NCI-H1694 (cell line): ENCODE measurements around the gene MEOX2.

Experiments used
- DNase-seq: peaks from one replicate; lab custom pipeline; 2025; lab: John Stamatoyannopoulos, UW

MEOX2 gene

GRCh38 chr7:15610503-15610902, 76.0 kb downstream of the MEOX2 start:
- DNase-seq = no peak

DNA sequence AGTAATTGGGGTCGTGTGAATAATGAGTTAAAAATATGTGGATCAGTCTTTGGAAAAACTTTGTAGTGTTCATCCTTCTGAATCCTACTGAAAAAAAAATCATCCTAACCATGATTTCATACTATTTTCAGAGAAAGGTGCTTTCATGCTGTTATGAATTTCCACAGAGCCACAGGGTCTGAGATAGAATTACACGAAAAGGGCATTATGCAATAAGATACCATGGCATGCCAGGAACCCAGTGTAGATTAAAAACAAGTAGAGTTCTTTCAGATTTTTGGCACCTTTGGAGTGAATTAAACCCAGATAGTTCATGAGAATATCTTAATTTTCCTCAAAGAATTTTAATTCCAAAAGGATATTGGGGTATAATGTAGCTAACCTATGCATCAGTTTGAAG, 77.2 kb downstream of the MEOX2 start:
- no peak for DNase-seq

- peak; percentile 1 for DNase-seq
These were observed 78.8 kb downstream of the MEOX2 start for GRCh38 chr7:15607529-15608210.

DNA sequence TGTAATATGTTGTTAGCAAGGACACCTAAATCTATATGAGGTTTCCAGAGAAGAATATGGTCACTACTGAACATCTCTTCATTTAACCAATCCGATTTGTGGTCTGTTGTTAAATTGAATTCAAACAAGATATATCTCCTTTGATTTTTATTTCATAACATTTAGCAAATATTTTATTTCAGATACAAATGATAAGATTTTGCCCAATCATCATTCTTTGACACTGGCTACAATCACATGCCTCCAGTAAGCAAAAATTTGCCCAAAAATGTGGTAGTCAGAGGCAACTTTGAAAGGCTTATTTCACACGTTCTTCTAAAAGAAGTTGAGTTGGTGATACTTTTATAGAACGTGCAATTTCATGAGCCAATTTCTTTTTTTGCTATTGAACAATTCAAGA, 79.9 kb downstream of the MEOX2 start:
- DNase-seq = no peak

GRCh38 chr7:15604166-15604565, 82.3 kb downstream of the MEOX2 start:
- DNase-seq = no peak

GRCh38 chr7:15603124-15603523, 83.4 kb downstream of the MEOX2 start:
- no peak for DNase-seq

- peak; percentile 64 for DNase-seq
These were observed 84.2 kb downstream of the MEOX2 start for GRCh38 chr7:15602236-15602635.

DNA sequence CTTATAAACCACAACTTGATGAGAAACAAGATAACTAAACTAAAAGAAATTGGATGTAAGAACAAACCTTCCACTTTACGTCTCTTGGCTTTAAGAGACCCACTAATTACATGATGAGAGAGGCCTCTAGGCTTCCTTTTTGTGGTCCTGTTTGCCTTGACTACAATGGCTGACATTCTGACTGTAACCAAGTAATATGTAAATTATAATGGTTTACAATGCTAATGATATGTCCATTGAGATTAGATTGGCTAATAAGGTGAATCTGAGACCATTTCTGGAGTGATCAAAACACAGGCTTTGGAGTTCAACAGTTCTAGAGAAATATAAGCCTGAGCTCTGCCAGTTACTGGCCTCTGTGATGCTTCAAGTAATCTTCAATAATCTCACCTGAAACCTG, 85.3 kb downstream of the MEOX2 start:
- DNase-seq = no peak

DNA sequence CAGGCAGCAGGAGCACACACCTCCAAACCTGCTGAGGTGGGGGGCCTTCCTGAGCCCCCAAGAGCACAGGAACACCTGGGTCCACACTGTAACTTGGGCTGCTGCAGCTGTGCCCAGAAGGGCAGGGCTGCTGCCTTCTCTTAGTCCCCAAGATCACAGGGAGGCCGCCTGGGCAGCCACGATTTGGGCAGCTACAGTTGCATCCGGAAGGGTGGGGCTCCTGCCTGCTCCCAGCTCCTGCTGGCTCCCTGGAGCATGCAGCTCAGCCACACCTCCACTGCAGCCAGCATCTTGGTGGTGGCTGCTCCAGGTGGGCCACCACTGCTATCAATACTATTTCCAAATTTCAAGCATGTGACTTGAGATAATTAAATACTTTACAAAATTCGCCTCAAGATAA, 86.2 kb downstream of the MEOX2 start:
- no peak for DNase-seq

- DNase-seq = no peak
These were observed 92.0 kb downstream of the MEOX2 start for GRCh38 chr7:15594461-15594860.

DNA sequence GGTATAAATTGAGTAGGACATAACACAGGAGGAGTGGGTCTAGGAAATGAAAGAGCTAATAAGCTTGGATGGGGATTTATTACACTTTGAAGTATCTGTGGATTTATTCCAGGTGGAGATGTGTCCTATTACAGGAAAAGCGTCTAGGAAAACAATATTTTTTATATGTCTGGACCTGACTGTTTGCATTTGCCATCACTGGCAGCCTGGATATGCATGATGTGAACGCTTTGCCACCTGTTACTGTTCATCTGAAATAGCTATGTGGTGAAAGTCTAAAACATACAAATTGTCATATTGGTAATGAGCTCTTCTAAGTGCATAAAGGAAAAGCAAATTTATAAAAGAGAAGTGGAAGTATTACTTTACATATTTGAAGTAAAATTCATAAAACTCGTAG, 93.1 kb downstream of the MEOX2 start:
- DNase-seq = no peak

DNA sequence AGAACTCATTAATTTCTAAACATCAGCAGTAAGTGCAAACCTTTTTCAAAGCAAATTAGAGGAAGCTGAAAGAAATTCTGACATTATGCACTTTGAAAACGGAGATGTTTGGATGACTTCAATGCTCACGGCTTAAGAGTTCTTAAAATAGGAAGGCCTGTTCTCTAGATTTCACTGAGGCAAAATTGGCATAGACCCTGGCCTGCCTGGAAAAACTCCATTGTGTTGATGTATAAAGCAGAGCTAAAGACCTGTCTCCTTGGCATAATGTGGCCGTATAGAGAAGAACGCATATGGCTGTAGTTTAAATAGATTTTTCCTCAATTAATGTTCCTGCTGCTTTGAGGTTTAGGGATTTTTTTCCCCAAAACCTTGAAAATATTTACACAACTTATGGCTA, 100.2 kb downstream of the MEOX2 start:
- no peak for DNase-seq

- DNase-seq = no peak
These were observed 101.9 kb downstream of the MEOX2 start for GRCh38 chr7:15584575-15584974.

DNA sequence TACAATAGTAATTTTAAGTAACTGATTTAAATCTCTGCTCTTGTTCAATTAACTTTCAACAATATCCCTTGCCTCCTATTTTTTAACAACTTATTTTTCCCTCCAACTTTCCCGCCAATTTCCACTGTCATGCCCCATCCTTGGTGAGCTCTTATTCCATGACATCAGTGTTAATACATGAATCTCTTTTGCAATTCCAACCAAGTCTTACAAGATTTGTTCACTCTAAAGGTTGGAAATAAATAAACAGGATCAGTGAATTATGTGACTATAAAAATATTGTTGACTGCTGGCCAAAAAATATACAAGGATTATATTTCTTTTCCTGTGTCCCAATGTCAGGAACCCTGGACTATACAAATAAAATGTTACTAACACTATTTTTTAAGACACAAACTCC, 103.7 kb downstream of the MEOX2 start:
- DNase-seq = no peak

GRCh38 chr7:15581352-15581951, 105.0 kb downstream of the MEOX2 start:
- no peak for DNase-seq

- DNase-seq = no peak
These were observed 105.7 kb downstream of the MEOX2 start for GRCh38 chr7:15580604-15581351.

DNA sequence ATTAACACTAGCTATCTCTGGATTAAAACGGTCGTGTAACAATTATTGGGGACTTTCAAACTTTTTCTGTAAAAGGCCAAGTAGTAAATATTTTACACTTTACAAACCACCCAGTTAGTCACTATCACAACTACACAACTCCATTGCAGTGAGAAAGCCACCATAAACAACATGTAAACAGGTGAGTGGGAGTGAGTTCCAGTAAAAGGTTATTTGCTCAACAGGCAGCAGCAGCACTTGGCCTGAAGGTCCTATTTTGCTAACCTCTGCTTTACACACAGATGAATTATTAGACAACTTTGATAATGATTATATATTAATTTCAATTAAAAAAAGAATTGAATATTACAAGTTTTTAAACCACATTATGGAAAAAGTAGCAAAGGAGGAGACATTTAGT, 108.9 kb downstream of the MEOX2 start:
- DNase-seq = no peak

- DNase-seq = no peak
These were observed 115.1 kb downstream of the MEOX2 start for GRCh38 chr7:15571301-15571878.

DNA sequence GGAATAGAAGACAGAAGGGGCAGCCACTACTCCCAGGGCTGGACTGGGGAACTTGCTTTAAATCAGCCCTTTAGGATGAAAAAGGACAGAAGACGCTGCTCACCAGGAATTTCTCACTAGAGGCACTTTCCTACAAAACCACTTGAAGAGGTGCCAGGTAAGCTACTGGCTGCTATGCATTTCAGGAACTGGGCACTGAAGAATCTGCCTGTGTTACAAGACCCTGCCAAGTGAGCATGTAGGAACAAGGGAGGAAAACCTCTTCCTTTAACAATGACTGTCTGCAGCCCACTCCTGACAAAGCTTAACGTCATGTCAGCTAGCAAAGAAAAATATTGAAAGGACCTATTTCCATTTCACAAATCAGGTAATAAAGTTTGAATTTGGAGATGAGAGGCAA, 118.8 kb downstream of the MEOX2 start:
- DNase-seq = no peak

DNA sequence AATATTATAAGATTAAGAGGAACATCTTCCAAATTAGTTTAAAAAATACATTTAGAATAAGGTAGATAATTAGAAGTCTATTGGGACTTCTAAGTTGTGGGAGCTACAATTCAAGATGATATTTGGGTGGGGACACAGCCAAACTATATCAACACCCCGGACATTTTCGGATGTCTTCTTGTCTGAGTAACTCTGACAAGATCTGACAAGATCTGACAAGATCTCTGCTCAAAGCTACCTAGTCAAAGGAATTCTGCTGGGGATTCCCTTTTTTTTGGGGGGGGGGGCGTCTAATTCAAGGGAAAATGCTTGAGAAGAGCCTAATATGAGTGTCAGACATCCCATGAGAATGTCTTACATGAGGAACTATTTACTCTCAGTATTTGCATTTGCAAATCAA, 119.4 kb downstream of the MEOX2 start:
- no peak for DNase-seq

GRCh38 chr7:15566476-15566875, 120.0 kb downstream of the MEOX2 start:
- no peak for DNase-seq

DNA sequence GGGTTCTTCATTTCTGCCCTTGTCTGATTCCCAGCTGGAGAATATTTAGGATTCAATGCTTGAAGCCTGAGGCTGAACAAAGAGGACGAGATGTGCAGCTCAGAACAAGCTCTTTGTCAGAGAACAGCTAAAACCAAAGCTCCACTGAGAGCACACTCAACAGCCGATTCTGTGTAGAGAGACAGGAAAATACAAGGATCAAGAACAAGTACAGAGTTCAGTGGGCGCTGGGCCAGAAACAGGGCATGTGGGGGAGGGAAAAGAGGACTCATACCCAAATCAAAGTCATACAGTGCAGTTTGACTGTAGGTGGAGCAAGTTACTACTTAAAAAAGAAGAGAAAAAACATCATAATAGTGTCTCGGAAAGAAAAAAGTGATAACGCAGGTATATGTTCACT, 124.6 kb downstream of the MEOX2 start, which contains the start of gene AGMO:
Gene AGMO (minus strand): TSS at position 181 of the 400 bp plus-strand sequence.
- DNase-seq = no peak
